ENCODE results near the gene PRUNE2.
"Not testable (repeated sequence)": the region's sequence is repeated elsewhere in the genome, so short reads cannot be mapped to it uniquely, and the experiment has no call there.

The PRUNE2 gene

GRCh38 chr9:76593961-76594735 lies 311.8 kb downstream of the PRUNE2 start:
- DNase-seq: not testable (repeated sequence)

- DNase-seq: no peak
Measured at GRCh38 chr9:76592974-76593347, 313.0 kb downstream of the PRUNE2 start.

GRCh38 chr9:76592091-76592973 lies 313.6 kb downstream of the PRUNE2 start:
- no peak for DNase-seq

- peak in 2 of 3 donors; percentile 34 to 49 for DNase-seq
Measured at GRCh38 chr9:76591256-76591950, 314.5 kb downstream of the PRUNE2 start.

- peak; percentile 40 to 65 (median 65) for DNase-seq
Measured at GRCh38 chr9:76588316-76588715, 317.6 kb downstream of the PRUNE2 start.

- no peak for DNase-seq
Measured at GRCh38 chr9:76586390-76587314, 319.3 kb downstream of the PRUNE2 start.

- DNase-seq: peak; percentile 65 to 83 (median 79)
Measured at GRCh38 chr9:76585487-76586389, 320.2 kb downstream of the PRUNE2 start.

GRCh38 chr9:76583256-76583655 lies 322.7 kb downstream of the PRUNE2 start:
- no peak for DNase-seq

GRCh38 chr9:76581731-76582130 lies 324.2 kb downstream of the PRUNE2 start:
- no peak for DNase-seq

- DNase-seq: peak in 1 of 3 donors; percentile 45
Measured at GRCh38 chr9:76580820-76581219, 325.1 kb downstream of the PRUNE2 start.

- no peak for DNase-seq
Measured at GRCh38 chr9:76580188-76580587, 325.7 kb downstream of the PRUNE2 start.

GRCh38 chr9:76576344-76576743 lies 329.6 kb downstream of the PRUNE2 start:
- peak; percentile 90 to 95 (median 94) for DNase-seq

GRCh38 chr9:76575761-76576160 lies 330.2 kb downstream of the PRUNE2 start:
- no peak for DNase-seq

GRCh38 chr9:76573905-76574760 lies 331.8 kb downstream of the PRUNE2 start:
- peak in 2 of 3 donors; percentile 49 to 54 for DNase-seq

- no peak for DNase-seq
Measured at GRCh38 chr9:76573408-76573807, 332.5 kb downstream of the PRUNE2 start.

- DNase-seq: no peak
Measured at GRCh38 chr9:76572151-76572550, 333.8 kb downstream of the PRUNE2 start.

- peak in 1 of 3 donors; percentile 46 for DNase-seq
Measured at GRCh38 chr9:76571743-76572146, 334.2 kb downstream of the PRUNE2 start.

GRCh38 chr9:76571288-76571687 lies 334.6 kb downstream of the PRUNE2 start:
- DNase-seq: peak; percentile 40 to 69 (median 58)

- no peak for DNase-seq
Measured at GRCh38 chr9:76570826-76571225, 335.1 kb downstream of the PRUNE2 start.

- no peak for DNase-seq
Measured at GRCh38 chr9:76567086-76567485, 338.8 kb downstream of the PRUNE2 start.

All from suppressor macrophage treated with lipopolysaccharide for 1 hour (primary cell).